ENCODE results near the gene SYT1.

The SYT1 gene

DNA sequence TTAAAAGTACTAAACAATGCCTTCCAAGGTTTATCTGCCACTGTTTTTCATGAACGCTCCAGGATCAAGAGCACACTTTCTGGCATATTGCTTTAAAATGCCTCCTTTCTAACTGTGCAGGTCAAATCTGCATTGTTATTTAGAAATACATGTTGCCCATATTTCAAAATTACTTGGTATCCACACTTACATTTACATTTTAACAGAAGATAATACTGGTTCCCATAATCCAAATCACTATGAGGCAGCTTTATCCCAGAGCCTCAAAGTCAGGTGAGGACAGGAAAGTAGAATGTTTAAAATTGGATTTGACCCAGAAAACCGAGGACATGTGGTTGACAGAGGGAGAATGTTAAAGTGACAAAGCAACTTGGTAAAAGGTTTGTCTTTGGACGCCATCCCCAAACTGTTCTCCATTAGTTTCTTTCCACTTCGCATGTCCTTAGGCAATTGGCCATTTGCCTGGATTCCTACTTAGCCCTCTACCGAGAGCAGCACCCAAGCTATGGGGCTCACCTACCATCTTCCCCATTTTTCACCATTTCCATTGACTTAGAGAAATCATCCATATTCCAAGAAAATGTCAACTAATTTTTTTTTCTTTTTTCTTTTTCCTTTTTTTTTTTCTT is 473.2 kb downstream of the SYT1 start:
- TF ChIP-seq GATA2 (IDR thresholded peaks at IDR 0.05; ENCODE audit: low read depth, low read length): no peak
- TF ChIP-seq GATA3 (IDR thresholded peaks at IDR 0.05; ENCODE audit: low read depth, low read length): no peak

DNA sequence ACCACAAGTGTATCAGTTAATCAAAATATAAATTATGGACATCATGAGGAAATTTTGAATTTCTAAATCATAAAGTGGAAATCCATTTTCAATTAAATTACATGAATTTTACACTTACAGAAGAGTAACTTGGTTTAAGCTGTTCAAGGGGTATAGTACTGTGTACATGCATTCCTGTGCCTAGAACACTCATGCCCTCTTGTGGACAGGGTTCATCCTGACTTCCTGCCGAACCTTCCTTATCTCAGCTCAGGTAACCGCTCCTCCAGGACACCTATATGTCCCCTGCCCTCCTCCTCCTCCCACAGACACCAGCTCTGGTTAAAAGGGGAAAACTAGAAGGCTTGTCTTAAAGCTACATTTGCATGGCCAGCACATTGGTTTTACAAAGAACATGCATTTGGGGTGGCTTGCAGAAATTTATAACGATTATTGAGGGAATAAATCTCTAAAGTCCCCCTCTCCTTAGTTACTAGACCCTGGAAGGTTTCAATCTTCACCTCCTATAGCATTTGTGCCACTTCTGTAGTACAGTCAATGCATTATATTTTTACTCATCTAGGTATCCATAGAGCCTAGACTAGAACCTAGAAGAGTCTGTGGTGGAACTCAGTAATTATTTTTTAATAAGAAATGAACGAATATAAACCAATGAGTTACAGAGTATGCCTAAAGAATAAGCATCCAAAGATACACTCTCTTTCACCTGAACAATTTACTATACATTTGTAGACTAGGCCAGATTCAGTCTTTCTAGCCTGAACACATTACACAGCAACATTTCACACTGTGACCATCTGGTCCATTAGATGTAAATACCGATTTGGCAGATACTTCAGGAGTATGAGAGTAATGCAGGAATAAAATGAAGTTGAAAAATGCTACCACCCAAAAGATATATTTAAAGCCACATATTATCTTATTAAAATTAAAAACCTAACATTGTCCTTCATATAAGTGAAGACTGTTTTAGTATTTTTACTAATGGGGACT is 480.6 kb downstream of the SYT1 start:
- TF ChIP-seq GATA2 (IDR thresholded peaks at IDR 0.05; ENCODE audit: low read depth, low read length): no peak

DNA sequence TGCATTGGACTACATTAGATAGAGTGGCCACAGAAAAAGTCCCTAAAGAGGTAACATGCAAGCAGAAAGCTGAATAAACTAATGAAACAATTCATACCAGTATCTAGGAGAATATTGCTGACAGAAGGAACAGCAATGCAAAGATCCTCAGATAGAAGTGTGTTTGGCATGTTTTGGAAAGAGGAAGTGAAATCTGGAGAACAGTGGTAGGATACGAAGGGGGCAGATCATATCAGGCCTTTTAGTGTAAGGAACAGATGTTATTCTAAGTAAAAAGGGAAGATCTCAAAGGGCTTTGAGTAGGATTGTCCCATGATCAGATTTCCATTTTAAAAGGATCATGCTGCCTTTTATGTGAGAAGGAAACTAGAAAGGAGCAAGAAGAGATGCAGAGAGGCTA is 483.3 kb downstream of the SYT1 start:
- TF ChIP-seq GATA2 (IDR thresholded peaks at IDR 0.05; ENCODE audit: low read depth, low read length) (no peak), GATA3 (IDR thresholded peaks at IDR 0.05; ENCODE audit: low read depth, low read length) (no peak)

DNA sequence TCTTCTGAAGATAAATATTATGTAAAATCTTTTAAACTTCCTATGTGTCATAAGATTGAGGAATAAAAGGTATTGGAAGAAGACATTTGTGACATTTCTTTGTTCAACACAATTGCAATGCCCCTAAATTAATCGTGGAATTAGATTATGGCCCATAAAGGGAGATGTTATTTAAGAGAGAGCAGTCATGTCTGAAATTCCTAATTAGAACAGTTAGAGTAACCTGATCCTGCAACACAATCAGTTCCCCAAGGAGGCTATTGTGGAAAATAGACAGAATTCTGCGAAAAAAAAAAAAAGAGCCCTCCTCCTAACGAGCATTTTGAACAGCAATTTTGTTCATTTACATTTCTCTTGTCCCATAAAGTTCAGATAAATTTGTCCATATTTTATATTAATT is 486.7 kb downstream of the SYT1 start:
- TF ChIP-seq GATA3 (IDR thresholded peaks at IDR 0.05; ENCODE audit: low read depth, low read length) (no peak), GATA2 (IDR thresholded peaks at IDR 0.05; ENCODE audit: low read depth, low read length) (no peak)

DNA sequence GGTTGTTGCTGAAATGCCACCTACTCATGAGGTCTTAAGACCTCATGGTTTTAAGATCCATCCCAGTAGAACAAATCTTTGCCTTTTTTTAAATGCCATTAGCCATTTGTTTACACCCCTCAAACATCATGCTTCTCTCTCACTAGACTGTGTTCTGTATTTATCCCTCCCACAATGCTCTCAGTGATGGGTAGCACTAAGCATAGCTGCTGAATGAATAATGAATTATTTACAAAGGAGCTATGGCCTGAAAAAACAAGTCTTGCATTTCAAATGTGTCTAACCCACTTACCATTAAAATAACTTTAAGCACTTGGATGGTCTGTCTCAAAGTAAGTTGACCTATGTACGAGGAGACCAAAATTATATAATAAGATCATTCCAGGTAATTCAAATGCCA is 491.6 kb downstream of the SYT1 start:
- TF ChIP-seq GATA2 (IDR thresholded peaks at IDR 0.05; ENCODE audit: low read depth, low read length): no peak
- TF ChIP-seq GATA3 (IDR thresholded peaks at IDR 0.05; ENCODE audit: low read depth, low read length): no peak

DNA sequence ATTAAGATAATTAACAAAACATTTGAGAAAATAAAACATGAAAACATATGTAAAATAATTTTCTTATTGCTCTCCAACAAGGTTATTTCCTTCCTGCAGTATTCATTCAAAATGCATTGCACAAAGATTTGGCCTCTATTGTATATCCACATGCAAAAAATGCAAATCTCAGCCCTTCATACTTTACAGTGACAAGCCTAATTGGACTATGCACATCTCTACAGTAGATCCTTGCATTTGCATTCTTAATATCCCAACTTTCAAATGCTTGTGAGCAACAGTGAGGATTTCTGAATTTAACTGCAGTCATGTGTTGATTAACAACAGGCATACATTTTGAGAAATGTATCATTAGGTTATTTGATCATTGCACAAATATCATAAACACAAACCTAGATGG is 492.5 kb downstream of the SYT1 start:
- TF ChIP-seq GATA2 (IDR thresholded peaks at IDR 0.05; ENCODE audit: low read depth, low read length): no peak
- no peak for TF ChIP-seq GATA3 (IDR thresholded peaks at IDR 0.05; ENCODE audit: low read depth, low read length)

DNA sequence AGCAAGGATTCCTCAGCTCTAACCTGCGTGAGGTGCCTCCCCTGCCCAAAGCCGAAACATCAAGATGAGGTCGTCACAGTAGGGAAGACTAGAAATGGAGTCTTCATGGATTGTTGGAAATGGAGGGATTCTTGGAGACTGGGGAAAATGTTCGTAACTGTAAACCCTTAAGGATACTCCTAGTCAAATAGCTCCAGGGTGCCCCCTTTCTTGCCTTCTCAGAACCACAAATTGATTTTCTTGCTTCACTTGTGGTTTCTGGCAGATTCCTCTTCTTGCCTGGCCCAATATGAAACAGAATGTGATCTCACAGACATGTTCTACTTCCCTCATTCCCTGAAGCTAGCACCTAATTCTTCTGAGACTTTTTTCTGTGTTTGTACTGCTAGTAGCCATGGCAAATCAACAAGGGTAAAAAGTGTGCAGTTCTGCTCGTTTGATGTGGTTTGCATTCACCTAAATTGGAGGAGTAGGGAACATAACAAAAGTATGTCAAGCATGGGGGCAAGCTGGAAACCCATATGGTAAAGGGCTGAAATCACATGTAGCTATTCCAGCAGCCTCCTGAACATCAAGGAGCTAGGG is 494.2 kb downstream of the SYT1 start:
- TF ChIP-seq GATA3 (IDR thresholded peaks at IDR 0.05; ENCODE audit: low read depth, low read length) (no peak), GATA2 (IDR thresholded peaks at IDR 0.05; ENCODE audit: low read depth, low read length) (no peak)

DNA sequence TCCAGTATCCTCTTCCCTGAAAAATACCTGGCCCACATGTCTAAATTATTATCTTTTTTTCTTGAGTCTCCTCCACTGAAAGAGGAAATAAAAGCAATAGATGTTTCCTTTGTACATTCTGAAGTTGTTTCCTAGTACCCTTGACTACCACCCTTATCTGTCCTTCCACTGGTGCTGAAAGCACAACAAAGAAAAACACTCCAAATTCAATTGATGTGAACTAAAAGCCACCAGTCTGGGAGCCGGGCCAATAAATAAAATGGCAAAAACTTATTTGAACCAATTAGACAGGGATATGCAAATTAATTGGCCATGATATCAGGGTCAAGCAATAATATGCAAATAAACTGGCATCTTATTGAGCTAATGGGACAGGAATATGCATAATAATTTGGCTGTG is 495.7 kb downstream of the SYT1 start:
- no peak for TF ChIP-seq GATA3 (IDR thresholded peaks at IDR 0.05; ENCODE audit: low read depth, low read length)
- TF ChIP-seq GATA2 (IDR thresholded peaks at IDR 0.05; ENCODE audit: low read depth, low read length): no peak

DNA sequence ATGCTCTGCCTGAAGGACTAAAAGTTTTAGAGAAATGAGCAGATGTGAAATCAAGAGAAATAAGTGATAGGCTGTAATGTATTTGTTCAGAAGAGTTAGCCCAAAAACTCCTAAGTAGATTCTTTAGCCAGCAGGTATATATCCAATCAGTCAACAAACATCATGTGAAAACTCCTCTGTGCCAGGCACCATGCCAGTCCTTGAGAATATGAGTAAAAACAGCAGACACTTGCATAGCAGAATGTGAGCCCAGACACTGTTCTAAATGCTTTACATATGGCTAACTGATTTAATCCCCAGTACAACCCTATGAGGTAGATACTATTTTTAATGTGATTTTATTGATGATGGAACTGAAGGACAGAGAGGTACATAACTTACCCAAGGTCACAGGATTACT is 496.4 kb downstream of the SYT1 start:
- no peak for TF ChIP-seq GATA3 (IDR thresholded peaks at IDR 0.05; ENCODE audit: low read depth, low read length)
- no peak for TF ChIP-seq GATA2 (IDR thresholded peaks at IDR 0.05; ENCODE audit: low read depth, low read length)

DNA sequence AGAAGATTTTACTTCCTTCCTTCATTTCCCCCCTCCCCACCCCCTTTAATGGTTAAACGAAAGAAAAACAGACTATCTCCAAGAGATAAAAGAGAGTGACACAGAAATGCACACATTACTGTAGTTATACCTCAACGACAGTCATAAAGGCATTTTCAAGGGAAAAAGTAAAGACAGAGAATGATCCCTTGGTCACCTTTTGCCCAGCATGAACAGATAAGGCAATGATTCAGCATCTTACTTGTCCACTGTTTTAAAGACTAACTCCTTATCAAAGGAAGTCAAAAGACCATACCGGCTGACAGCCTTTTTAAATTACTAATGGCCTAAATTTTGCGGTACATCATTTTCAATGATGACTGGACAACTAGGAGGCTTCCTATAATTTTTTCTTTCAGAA is 499.6 kb downstream of the SYT1 start:
- TF ChIP-seq GATA2 (IDR thresholded peaks at IDR 0.05; ENCODE audit: low read depth, low read length) (no peak), GATA3 (IDR thresholded peaks at IDR 0.05; ENCODE audit: low read depth, low read length) (no peak)

DNA sequence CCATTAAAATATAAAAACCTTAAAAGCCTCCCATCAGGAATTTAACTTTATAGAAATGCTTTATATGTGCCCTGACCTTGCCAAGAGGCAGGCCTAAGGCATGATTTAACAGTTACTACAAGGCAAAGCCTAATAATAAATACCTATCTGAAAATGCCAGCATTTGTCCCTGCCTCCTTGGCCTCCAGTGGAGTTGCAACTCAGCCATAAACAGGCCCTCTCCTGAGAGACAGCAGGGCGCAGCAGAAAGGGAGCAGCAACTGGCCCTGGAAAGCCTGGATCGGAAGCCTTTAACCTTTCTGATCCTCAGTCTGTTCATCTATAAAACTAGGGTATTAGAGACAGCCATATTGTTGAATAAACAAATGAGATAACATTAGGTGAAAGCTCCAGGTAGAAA is 501.8 kb downstream of the SYT1 start:
- TF ChIP-seq GATA2 (IDR thresholded peaks at IDR 0.05; ENCODE audit: low read depth, low read length) (no peak), GATA3 (IDR thresholded peaks at IDR 0.05; ENCODE audit: low read depth, low read length) (no peak)

DNA sequence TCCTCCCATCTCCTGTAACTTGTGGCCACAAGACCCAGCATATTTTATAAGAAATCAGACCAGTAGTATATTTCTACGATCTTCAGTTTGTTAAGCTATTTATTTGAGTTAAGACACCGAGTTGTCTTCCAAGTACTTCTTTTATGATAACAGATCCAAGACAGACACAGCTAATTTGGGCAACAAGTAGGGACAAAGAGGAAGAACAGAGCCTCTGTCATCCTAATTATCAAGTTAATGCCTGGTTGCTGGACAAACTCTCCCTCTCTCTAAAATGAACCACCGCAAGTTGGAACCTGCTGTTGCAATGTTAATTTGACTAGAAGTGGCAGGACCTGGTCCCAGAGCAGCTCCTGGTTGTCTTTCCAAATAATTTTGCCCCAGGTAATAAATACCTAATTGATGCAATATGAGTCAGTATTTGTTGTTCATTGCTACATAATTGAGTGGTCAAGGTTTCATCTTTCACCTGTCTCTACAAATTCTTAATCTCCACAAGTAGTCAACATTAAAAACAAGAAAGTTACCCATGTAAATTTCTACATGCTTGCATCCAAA is 502.5 kb downstream of the SYT1 start:
- TF ChIP-seq GATA3 (IDR thresholded peaks at IDR 0.05; ENCODE audit: low read depth, low read length) (no peak), GATA2 (IDR thresholded peaks at IDR 0.05; ENCODE audit: low read depth, low read length) (no peak)

DNA sequence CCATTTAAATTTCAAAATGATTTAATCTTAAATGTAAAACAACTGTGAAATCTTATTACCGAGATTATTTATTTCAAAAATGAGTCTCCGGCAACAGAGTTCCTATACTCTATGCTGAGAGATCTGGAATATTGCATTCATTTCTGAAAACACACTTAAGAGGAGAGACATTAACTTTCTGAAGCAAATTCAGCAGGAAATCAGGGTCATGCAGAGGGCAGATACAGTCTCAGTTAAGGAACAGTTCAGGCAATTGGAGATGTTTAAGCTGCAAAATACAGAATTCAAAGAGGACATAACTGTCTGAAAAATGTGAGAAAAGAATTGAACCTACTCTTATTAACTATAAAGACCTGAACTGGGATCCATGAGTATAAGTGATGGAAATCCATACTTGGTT is 505.4 kb downstream of the SYT1 start:
- TF ChIP-seq GATA3 (IDR thresholded peaks at IDR 0.05; ENCODE audit: low read depth, low read length) (no peak), GATA2 (IDR thresholded peaks at IDR 0.05; ENCODE audit: low read depth, low read length) (no peak)

DNA sequence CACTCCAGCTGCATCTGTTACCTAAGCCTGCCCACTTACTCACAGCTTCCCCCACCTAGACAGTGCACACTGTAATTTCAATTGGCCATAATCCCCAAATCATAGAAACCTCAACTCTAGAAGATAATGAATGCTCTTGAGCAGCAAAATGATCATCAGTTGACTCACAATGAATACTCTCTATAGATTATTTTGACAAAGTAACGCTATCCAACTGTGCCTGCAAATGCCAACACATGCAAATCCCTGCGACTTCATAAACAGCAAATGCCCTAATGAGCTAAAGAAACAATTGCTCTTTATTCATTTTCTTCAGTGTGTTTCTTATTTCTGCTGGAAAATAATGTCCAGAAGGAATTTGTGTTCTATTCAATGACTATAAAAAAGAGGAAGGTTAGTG is 506.7 kb downstream of the SYT1 start:
- TF ChIP-seq GATA3 (IDR thresholded peaks at IDR 0.05; ENCODE audit: low read depth, low read length): no peak
- no peak for TF ChIP-seq GATA2 (IDR thresholded peaks at IDR 0.05; ENCODE audit: low read depth, low read length)
